Stimulated activated naive B cell treated with anti-CD40 and anti-IgM and Interleukin-4, amounts not matched to agents 10 μg/mL and 1 μg/mL and 100 μg/mL, for 72 hours (primary cell): ENCODE results near the gene MTX1.
"Not testable (repeated sequence)": the region's sequence is repeated elsewhere in the genome, so short reads cannot be mapped to it uniquely, and the experiment has no call there.

Source experiments
- ATAC-seq, 2 donors: fragments of 150-1000 bp; cut with Tn5 transposase; replicated peaks; 2 replicates each; pipeline ENCODE4 v1.10.0; 2021; ENCODE audit warnings: moderate library complexity in 1 of 2
- DNase-seq: peaks from one replicate; pipeline ENCODE4 v3.0.0; 2021
- H3K27ac Mint-ChIP-seq: one replicate; pipeline ENCODE4 v1.8.0; 2022; ENCODE audit warnings: mild to moderate bottlenecking, mixed read lengths
- H3K27me3 Mint-ChIP-seq, 2 donors: one replicate each; pipeline ENCODE4 v1.8.0; 2022; ENCODE audit warnings: mixed read lengths in 2 of 2
- H3K36me3 Mint-ChIP-seq, 2 donors: one replicate each; pipeline ENCODE4 v1.8.0; 2022; ENCODE audit warnings: mixed read lengths in 2 of 2, mild to moderate bottlenecking in 1 of 2
- H3K4me1 Mint-ChIP-seq, 2 donors: one replicate each; pipeline ENCODE4 v1.8.0; 2022; ENCODE audit warnings: mixed read lengths in 2 of 2, mild to moderate bottlenecking in 1 of 2
- H3K4me3 Mint-ChIP-seq, 2 donors: one replicate each; pipeline ENCODE4 v1.8.0; 2022; ENCODE audit warnings: mild to moderate bottlenecking in 2 of 2, mixed read lengths in 2 of 2, moderate library complexity in 1 of 2
- H3K9me3 Mint-ChIP-seq, 2 donors: one replicate each; pipeline ENCODE4 v1.8.0; 2022; ENCODE audit warnings: mixed read lengths in 2 of 2, mild to moderate bottlenecking in 1 of 2

MTX1 gene

DNA sequence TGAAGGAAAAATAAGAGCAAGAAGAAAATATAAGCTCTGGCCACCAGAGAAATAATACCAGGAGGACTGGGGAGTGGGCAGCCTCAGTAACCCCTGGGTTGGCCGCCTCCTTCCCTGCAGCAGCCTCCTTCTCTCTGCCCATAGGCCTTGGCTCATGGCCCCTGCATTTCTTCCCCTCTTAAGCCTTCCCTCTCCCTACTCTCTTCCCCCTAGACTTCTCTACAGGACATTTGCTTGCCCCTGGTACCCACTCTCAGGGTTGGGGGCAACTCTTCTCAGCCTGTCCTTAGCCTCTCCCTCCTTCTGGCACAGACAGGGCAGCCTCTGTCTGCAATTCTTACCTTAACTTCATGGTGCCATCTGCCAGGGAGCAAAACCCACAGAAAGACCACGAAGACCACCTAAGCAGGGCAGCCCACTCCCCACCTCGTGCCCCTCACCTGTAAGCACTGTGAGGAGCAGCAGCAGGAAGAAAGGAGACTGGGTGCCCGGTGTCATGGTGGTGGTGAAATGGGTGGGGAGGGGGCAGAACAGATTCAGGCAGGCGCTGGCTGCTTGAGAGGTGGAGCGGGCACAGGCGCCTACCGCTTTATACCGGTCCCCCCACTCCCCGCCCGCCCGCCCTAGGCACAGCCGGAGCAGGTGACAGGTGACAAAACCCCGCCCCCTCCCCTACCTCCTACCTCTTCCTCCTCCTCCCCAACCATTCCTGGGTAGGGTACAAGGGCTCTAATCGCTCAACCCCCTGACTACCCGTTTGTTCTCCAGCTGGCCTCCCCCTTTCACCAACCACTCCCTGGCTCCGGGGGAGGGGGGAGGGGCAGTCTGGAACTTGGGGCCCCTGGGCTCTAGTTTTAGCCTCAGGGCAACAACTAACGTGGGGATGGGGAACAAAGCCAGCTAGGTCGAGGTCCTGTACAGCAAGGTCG lies 15.9 kb upstream of the MTX1 start:
- no peak for ATAC-seq
- peak overlapping the region; percentile 16 for H3K27ac Mint-ChIP-seq
- DNase-seq = no peak
- H3K9me3 Mint-ChIP-seq = no peaks in the 10 kb centered on the region
- peaks cover 24 to 27% of the 10 kb centered on the region in 2 donors for H3K4me1 Mint-ChIP-seq
- peaks cover 2 to 6% of the 10 kb centered on the region in 2 donors for H3K36me3 Mint-ChIP-seq
- peak overlapping the region in 1 of 2 donors; percentile 85 for H3K4me3 Mint-ChIP-seq
- H3K27me3 Mint-ChIP-seq = peaks cover 0 to 5% of the 10 kb centered on the region in 2 donors

DNA sequence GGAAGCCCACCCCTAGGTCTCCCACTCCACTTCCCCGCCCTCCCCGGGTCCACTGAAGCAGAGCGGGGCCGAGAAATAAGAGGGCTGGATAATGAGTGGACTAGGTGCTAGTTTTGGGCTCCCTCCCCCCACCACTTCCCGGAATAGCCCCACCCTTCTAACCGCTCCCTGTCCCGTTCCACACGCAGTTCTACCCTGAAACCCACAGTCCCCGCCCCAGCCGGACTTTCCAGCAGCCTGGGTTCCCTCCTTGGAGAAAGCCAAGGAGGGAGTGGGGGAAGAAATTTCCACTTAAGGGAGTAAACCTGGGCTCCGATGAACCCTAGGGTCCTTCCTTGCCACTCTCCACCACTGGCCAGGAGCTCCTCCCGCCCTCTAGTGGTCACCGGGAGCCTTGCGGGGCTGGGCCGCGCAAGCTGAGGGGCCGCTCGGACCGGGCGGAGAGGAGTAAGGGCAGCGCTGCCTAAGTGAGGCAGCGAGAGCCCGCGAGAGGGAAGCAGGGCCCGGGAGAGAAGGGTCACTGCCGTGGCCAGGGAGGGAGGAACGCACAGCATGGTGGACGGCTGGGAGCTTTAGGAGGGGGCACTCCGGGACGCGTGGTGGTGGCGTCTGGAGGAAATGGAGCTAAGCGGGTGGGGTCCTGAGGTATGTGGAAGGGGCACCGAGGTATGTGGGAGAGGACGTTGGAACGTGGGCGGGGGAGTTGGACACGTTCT lies 15.1 kb upstream of the MTX1 start:
- no peaks in the 10 kb centered on the region for H3K9me3 Mint-ChIP-seq
- peak; percentile 78 to 83 for ATAC-seq
- peaks cover 22 to 27% of the 10 kb centered on the region in 2 donors for H3K4me1 Mint-ChIP-seq
- peaks cover 2 to 13% of the 10 kb centered on the region in 2 donors for H3K36me3 Mint-ChIP-seq
- H3K27me3 Mint-ChIP-seq = peaks cover 0 to 5% of the 10 kb centered on the region in 2 donors
- H3K4me3 Mint-ChIP-seq = peak overlapping the region; percentile 85 to 87
- DNase-seq = peak; percentile 79
- H3K27ac Mint-ChIP-seq = peak overlapping the region; percentile 89

DNA sequence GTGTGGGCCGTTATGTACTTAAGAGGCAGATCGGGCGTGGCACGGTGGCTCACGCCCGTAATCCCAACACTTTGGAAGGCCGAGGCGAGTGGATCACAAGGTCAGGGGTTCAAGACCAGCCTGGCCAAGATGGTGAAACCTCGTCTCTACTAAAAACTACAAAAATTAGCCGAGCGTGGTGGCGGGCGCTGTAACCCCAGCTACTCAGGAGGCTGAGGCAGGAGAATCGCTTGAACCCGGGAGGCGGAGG lies 14.6 kb upstream of the MTX1 start:
- DNase-seq, ATAC-seq, H3K9me3 Mint-ChIP-seq, H3K27me3 Mint-ChIP-seq: not testable (repeated sequence)
- Mint-ChIP-seq H3K4me3 (peak overlapping the region; percentile 85 to 87), H3K4me1 (peaks cover 22 to 27% of the 10 kb centered on the region in 2 donors), H3K27ac (peak overlapping the region; percentile 89), H3K36me3 (peaks cover 2 to 13% of the 10 kb centered on the region in 2 donors)

GRCh38 chr1:155195201-155196102 lies 13.0 kb upstream of the MTX1 start:
- peak overlapping the region; percentile 79 for H3K4me3 Mint-ChIP-seq
- peaks cover 0 to 5% of the 10 kb centered on the region in 2 donors for H3K27me3 Mint-ChIP-seq
- ATAC-seq (peak in 1 of 2 donors; percentile 0), DNase-seq (no peak)
- no peaks in the 10 kb centered on the region for H3K9me3 Mint-ChIP-seq
- peaks cover 22 to 27% of the 10 kb centered on the region in 2 donors for H3K4me1 Mint-ChIP-seq
- H3K36me3 Mint-ChIP-seq = peaks cover 2 to 13% of the 10 kb centered on the region in 2 donors
- peak overlapping the region; percentile 73 for H3K27ac Mint-ChIP-seq

DNA sequence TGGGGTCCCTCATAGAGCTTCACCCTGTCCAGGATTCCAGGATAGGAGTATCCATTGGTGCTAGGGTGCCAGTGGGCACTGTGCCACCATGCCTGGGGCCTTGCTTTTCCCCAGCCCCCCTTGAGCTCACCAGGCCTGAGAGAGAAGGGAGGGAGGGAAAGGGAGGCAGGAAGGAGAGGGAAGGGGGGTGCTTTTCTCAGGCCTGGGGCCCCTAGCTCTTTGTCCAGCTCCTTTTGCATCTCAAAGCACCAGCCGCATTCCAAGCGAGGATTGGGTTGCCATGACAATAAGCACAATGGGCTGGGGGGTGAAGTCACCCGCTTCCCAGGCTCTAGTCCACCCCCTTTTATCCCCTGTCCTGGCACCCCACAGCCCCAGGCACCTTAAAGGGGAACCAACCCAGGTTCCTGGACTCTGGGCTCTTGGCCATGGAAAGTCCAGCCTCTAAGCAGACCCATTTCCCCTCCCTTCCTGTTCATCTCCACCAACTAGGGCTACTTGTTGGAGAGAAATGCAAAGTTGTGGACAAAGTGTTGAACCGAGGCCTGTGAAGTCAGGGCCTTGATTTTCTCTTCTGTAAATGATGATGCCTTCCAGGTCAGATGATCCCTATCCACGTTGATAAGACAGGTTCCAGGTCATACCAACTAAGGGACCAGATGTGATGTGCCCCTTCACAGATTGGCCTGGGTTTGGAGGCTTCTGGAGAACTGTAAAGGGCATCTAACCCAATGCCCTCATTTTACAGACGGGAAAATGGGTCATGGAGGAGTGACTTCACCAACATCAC lies 12.2 kb upstream of the MTX1 start:
- ATAC-seq (no peak), DNase-seq (no peak)
- H3K27ac Mint-ChIP-seq = no peak overlapping the region
- H3K36me3 Mint-ChIP-seq = peaks cover 2 to 13% of the 10 kb centered on the region in 2 donors
- H3K9me3 Mint-ChIP-seq = no peaks in the 10 kb centered on the region
- H3K27me3 Mint-ChIP-seq = peaks cover 0 to 5% of the 10 kb centered on the region in 2 donors
- H3K4me3 Mint-ChIP-seq = no peak overlapping the region
- H3K4me1 Mint-ChIP-seq = peaks cover 22 to 27% of the 10 kb centered on the region in 2 donors

DNA sequence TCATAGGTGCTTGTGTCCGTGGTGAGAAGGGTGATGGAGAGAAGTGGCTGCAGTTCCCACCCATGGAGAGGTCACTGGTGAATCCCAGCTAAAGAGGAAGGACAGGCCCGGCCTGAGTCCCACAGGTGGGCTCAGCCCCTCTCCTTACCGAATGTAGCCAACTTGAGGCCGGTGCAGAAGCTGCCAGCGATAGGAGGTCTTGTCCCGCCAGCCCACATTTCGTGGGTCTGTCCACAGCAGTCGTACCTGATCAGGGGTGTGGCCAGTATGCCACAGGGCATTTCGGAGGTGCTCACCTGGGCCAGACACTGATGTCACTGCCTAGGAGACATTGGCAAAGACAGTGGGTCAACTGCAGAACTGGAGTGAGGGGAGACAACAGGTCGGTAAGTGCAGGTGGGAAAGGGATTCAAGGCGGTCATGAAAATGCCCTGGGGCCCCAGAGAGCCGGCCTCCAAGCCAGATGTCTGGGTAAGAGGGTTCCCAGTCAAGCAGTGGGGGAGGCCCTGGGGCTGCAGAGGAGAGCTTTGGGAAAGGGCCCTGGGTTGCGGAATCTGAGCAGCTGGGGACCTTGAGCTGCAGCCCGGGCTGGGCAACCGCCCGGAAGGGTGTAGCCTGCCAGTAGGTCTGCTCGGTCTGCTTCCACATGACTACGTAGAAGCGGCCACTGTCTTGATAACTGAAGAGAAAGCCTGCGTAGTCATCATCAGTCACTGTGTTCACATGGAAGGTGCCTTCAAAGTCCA lies 11.4 kb upstream of the MTX1 start:
- H3K9me3 Mint-ChIP-seq = no peaks in the 10 kb centered on the region
- DNase-seq = no peak
- no peak overlapping the region for H3K27ac Mint-ChIP-seq

GRCh38 chr1:155197901-155198546 lies 10.5 kb upstream of the MTX1 start:
- Mint-ChIP-seq H3K27ac (no peak overlapping the region), H3K36me3 (peaks cover 6 to 13% of the 10 kb centered on the region in 2 donors), H3K4me1 (peaks cover 17 to 26% of the 10 kb centered on the region in 2 donors), H3K4me3 (no peak overlapping the region), H3K9me3 (no peaks in the 10 kb centered on the region), H3K27me3 (peaks cover 0 to 5% of the 10 kb centered on the region in 2 donors)
- ATAC-seq (no peak), DNase-seq (no peak)

More for the DNA sequence above, 11.4 kb upstream of the MTX1 start:
- no peak overlapping the region for H3K4me3 Mint-ChIP-seq
- H3K27me3 Mint-ChIP-seq = peaks cover 0 to 5% of the 10 kb centered on the region in 2 donors
- peaks cover 2 to 13% of the 10 kb centered on the region in 2 donors for H3K36me3 Mint-ChIP-seq
- ATAC-seq = no peak
- H3K4me1 Mint-ChIP-seq = peaks cover 22 to 27% of the 10 kb centered on the region in 2 donors

DNA sequence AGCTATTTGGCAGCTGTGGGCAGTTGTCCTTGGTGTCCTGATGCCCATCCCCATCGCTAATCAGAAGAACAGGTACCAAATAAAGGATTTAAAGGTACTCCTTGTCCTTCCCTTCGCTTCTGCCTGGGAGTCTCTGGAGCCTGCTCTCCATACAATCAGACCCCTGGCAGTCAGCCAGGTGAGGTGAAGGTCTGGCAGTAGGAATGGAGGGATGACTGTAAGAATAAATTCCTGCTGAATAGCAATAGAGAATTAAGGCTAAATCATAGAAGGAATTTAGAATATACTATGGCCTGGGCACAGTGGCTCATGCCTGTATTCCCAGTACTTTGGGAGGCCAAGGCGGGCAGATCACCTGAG lies 10.0 kb upstream of the MTX1 start:
- ATAC-seq (no peak), DNase-seq (no peak)
- Mint-ChIP-seq H3K27me3 (peaks cover 0 to 2% of the 10 kb centered on the region in 2 donors), H3K4me3 (no peak overlapping the region), H3K9me3 (no peaks in the 10 kb centered on the region), H3K27ac (no peak overlapping the region), H3K36me3 (peaks cover 6 to 13% of the 10 kb centered on the region in 2 donors), H3K4me1 (peaks cover 14 to 21% of the 10 kb centered on the region in 2 donors)

DNA sequence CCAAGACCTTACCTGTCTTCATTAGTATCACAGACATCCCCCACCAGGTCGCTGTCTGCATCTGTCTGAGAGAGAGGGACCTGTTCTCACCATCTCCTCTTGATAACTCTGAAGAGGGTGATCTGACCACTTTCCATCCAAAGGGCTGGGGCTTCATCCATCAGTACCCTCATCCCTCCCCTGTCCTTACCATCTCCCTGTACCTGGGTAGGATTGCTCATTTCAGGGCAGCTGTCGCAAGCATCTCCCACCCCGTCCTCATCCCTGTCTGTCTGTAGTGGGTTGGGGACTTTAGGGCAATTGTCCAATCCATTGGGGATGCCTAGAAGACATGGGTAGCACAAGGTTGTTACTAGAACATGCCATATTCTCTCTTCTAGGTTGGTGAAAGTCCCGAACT lies 8.7 kb upstream of the MTX1 start:
- Mint-ChIP-seq H3K9me3 (no peaks in the 10 kb centered on the region), H3K36me3 (peaks cover 6 to 13% of the 10 kb centered on the region in 2 donors), H3K4me3 (no peak overlapping the region), H3K27ac (no peak overlapping the region), H3K4me1 (peaks cover 4 to 8% of the 10 kb centered on the region in 2 donors), H3K27me3 (no peaks in the 10 kb centered on the region)
- DNase-seq (no peak), ATAC-seq (no peak)

- Mint-ChIP-seq H3K9me3 (no peaks in the 10 kb centered on the region), H3K27me3 (no peaks in the 10 kb centered on the region), H3K27ac (no peak overlapping the region), H3K36me3 (peaks cover 6 to 13% of the 10 kb centered on the region in 2 donors), H3K4me1 (no peaks in the 10 kb centered on the region), H3K4me3 (no peak overlapping the region)
- DNase-seq = no peak
- no peak for ATAC-seq
Measured at GRCh38 chr1:155200920-155201319, 7.6 kb upstream of the MTX1 start.

GRCh38 chr1:155202198-155202597 lies 6.3 kb upstream of the MTX1 start:
- peaks cover 4 to 7% of the 10 kb centered on the region in 2 donors for H3K36me3 Mint-ChIP-seq

DNA sequence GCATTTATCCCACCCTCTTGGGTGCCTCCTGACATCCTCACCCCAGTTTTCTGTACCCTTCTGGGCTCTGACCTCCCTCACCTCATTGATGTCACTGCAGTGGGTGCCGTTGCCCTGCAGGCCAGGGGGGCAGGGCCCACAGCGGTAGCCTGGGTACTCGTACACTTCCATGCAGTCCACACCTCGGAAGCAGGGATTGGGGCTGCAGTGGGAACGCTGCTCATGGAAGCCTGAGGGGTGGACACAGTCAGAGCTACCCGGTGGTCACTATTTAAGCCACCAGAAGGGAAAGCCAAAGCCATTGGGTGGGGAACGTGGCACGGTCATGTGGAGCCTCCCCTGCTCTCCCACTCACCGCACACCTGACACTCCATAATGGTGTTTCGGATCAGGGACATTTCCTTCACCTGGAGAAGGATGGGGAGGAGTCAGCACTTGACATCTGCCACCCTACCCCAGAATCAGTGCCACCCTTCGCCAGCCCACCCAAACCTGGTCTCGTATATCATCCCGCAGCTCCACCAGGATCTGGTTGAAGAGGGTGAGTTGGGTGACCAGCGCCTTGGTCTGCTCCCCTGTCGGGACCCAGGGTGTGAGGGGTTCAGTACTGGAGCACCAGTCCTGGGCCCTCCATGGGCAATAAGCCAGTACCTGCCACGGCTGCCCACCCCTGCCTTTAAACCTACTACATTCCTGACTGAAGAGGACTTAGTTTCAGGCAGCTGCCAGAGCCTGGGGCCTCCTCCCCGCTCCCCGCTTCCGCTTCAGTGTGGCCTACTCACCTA lies 5.6 kb upstream of the MTX1 start:
- Mint-ChIP-seq H3K4me1 (peaks cover 10 to 13% of the 10 kb centered on the region in 2 donors), H3K27ac (no peak overlapping the region), H3K9me3 (no peaks in the 10 kb centered on the region), H3K4me3 (no peak overlapping the region), H3K27me3 (no peaks in the 10 kb centered on the region), H3K36me3 (peaks cover 4% of the 10 kb centered on the region in 2 donors)
- ATAC-seq (no peak), DNase-seq (no peak)

More at GRCh38 chr1:155202198-155202597, 6.3 kb upstream of the MTX1 start:
- H3K27me3 Mint-ChIP-seq = no peaks in the 10 kb centered on the region
- H3K27ac Mint-ChIP-seq = no peak overlapping the region
- ATAC-seq = no peak
- DNase-seq = no peak
- H3K4me3 Mint-ChIP-seq = no peak overlapping the region
- peaks cover 5 to 6% of the 10 kb centered on the region in 2 donors for H3K4me1 Mint-ChIP-seq
- H3K9me3 Mint-ChIP-seq = no peaks in the 10 kb centered on the region
